ENCODE data around the gene CNTNAP1. TPM values are rescaled to one million over a fixed set of nuclear protein-coding genes. Genes with fewer than 3 reads are reported as not detected.
A peak's percentile ranks its signal among the peaks of the same experiment; 100 is the strongest.
"Not testable (repeated sequence)": the region's sequence is repeated elsewhere in the genome, so short reads cannot be mapped to it uniquely, and the experiment has no call there.

The CNTNAP1 gene
- total and polyA plus RNA-seq, 4 donors, result 19.8 to 70.9 (median 59.0) TPM

DNA sequence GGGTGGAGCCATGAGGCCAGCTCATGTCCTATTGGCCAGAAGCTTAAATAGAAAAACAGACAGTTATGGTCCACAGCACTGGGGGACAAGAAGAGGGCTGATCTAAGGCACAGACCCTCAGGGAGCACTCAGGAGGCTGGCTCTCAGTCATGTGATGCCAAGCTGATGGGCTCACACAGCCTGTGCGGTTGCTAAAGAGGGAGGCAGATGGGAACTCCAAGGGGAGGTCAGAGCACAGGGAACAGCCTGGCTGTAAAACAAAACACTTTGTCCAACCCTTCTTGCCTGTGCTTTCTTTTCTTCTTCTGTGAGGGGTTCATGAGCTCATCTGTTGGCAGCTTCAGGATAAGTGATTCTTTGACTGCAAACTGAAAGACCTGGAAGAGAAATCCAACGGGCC is 27.2 kb downstream of the CNTNAP1 start:
- WGBS (ENCODE audit: insufficient coverage), result 67% methylated on average over 2 of the region's 2 CpGs

DNA sequence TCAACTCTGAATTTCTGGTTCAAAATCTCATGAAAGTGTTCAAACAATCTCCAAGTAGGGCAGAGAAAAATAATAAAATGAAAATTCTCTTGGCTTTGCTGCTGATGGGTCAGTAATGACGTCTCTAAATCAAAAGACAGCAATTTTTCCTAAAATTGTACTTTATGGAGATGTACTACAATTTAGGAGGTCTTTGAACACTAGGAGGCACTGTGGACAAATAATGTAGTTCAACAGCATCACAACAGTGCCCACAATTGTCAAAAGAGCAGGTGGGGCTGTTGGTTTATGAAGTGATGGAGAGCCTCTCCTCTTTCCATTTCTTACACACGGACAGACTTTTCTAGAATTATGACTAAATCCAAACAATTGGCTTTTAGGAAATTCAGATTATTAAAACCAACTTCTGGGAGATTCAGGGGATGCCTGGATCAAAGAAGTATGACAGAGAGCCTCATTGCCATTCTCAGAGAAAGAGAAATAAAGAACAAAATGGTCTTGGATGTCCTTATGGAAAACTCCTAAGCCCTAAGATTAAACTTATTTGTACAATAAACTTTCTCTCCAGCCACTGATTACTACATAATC is 38.8 kb downstream of the CNTNAP1 start:
- H3K36me3 ChIP-seq (ENCODE audit: control insufficient read depth, insufficient read depth, low read length), result peaks cover 53% of the 10 kb centered on the region
- H3K27me3 ChIP-seq (ENCODE audit: control insufficient read depth, insufficient read depth, low read length), result no peaks in the 10 kb centered on the region
- no peaks in the 10 kb centered on the region for H3K4me1 ChIP-seq (ENCODE audit: control insufficient read depth, insufficient read depth, low read length)
- no CpG with 5 or more reads among the region's 2 CpGs for WGBS (ENCODE audit: insufficient coverage)
- peak in 5 of 6 donors; percentile 28 to 89 (median 57) for DNase-seq (ENCODE audit: low read depth in 4 of 6, low spot score in 6 of 6)
- no peak overlapping the region for H3K27ac ChIP-seq (ENCODE audit: low read depth, low read length)
- no peak overlapping the region for H3K4me3 ChIP-seq (ENCODE audit: low read depth, low read length)
- no peaks in the 10 kb centered on the region for H3K9me3 ChIP-seq (ENCODE audit: control insufficient read depth, insufficient read depth, low read length)

More for the DNA sequence above, 27.2 kb downstream of the CNTNAP1 start:
- Histone ChIP-seq H3K9me3 (ENCODE audit: control insufficient read depth, insufficient read depth, low read length) (no peaks in the 10 kb centered on the region), H3K4me3 (ENCODE audit: low read depth, low read length) (no peak overlapping the region), H3K4me1 (ENCODE audit: control insufficient read depth, insufficient read depth, low read length) (no peaks in the 10 kb centered on the region), H3K36me3 (ENCODE audit: control insufficient read depth, insufficient read depth, low read length) (peaks cover 90% of the 10 kb centered on the region), H3K27me3 (ENCODE audit: control insufficient read depth, insufficient read depth, low read length) (no peaks in the 10 kb centered on the region), H3K27ac (ENCODE audit: low read depth, low read length) (no peak overlapping the region)
- DNase-seq (ENCODE audit: low read depth in 4 of 6, low spot score in 6 of 6), result peak in 1 of 6 donors; percentile 34

DNA sequence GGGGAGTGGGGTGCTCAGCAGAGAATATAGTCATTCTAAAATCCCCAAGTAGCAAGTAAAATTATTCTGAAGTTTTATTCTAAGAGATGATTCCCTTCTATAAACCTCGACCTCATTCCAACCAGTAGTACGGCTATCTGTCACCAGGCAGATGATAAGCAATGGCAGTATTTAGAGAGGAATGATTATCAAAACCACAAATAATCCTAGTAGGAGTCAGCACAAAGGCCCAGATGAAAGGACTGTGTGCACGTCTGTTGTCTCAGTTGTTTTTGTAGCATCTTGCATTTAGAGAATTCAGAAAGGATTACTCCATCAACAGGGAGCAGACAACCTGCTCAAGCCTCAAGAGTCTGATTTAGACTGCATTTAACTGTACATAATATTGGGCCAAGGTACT is 41.3 kb downstream of the CNTNAP1 start:
- no peak overlapping the region for H3K4me3 ChIP-seq (ENCODE audit: low read depth, low read length)
- no peak overlapping the region for H3K27ac ChIP-seq (ENCODE audit: low read depth, low read length)
- H3K4me1 ChIP-seq (ENCODE audit: control insufficient read depth, insufficient read depth, low read length), result no peaks in the 10 kb centered on the region
- peaks cover 58% of the 10 kb centered on the region for H3K36me3 ChIP-seq (ENCODE audit: control insufficient read depth, insufficient read depth, low read length)
- WGBS (ENCODE audit: insufficient coverage), result no CpG with 5 or more reads among the region's 3 CpGs
- no peaks in the 10 kb centered on the region for H3K9me3 ChIP-seq (ENCODE audit: control insufficient read depth, insufficient read depth, low read length)
- no peak for DNase-seq (ENCODE audit: low read depth in 4 of 6, low spot score in 6 of 6)
- H3K27me3 ChIP-seq (ENCODE audit: control insufficient read depth, insufficient read depth, low read length), result no peaks in the 10 kb centered on the region

DNA sequence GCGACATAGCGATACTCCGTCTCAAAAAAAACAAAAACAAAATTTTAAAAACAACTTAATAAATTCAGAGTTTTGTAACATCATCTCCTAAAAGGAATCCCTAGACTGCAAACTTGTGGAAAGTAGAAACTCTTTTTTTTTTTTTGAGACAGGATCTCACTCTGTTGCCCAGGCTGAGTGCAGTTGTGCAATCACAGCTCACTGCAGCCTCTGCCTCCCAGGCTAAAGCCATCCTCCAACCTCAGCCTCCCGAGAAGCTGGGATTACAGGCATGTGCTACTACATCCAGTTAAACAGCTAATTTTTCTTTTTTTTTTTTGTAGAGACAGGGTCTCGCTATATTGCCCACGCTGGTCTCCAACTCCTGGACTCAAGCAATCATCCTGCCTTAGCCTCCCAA is 42.8 kb downstream of the CNTNAP1 start:
- Histone ChIP-seq H3K4me1 (ENCODE audit: control insufficient read depth, insufficient read depth, low read length) (no peaks in the 10 kb centered on the region), H3K9me3 (ENCODE audit: control insufficient read depth, insufficient read depth, low read length) (no peaks in the 10 kb centered on the region), H3K36me3 (ENCODE audit: control insufficient read depth, insufficient read depth, low read length) (peaks cover 60% of the 10 kb centered on the region), H3K27ac (ENCODE audit: low read depth, low read length) (no peak overlapping the region), H3K4me3 (ENCODE audit: low read depth, low read length) (no peak overlapping the region), H3K27me3 (ENCODE audit: control insufficient read depth, insufficient read depth, low read length) (no peaks in the 10 kb centered on the region)
- no peak for DNase-seq (ENCODE audit: low read depth in 4 of 6, low spot score in 6 of 6)
- 100% methylated on average over 3 of the region's 6 CpGs for WGBS (ENCODE audit: insufficient coverage)

DNA sequence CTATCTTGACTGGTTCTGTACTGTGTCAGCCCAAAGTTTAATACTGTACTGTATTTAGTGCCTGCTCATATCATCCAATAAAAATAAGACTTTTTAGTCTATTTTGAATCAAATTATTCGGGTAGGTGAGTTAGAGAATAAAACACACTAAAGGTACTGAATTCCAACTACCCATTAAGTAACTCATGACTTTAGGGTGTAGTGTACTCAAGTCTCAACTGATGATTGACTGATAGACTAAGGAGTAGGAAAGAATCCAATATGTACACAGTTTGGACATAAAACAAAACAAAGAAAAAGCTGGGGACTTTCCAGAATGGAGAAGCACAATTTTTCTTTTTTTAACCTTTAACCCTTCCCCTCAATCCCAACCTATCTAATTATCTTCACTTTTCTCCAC is 58.4 kb downstream of the CNTNAP1 start:
- no peak overlapping the region for H3K4me3 ChIP-seq (ENCODE audit: low read depth, low read length)
- H3K4me1 ChIP-seq (ENCODE audit: control insufficient read depth, insufficient read depth, low read length), result peaks cover 16% of the 10 kb centered on the region
- WGBS (ENCODE audit: insufficient coverage), result no CpG with 5 or more reads among the region's 1 CpG

DNA sequence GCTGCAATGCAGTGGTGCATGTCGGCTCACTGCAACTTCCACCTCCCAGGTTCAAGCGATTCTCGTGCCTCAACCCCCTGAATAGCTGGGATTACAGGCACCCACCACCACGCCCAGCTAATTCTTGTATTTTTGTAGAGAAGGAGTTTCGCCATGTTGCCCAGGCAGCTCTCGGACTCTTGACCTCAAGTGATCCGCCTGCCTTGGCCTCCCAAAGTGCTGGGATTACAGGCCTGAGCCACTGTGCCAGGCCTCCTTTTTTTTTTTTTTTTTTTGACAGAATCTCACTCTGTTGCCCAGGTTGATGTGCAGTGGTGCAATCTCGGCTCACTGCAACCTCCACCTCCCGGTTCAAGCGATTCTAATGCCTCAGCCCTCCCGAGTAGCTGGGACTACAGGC is 60.6 kb downstream of the CNTNAP1 start:
- not testable (repeated sequence) for DNase-seq (ENCODE audit: low read depth in 4 of 6, low spot score in 6 of 6); H3K27ac ChIP-seq (ENCODE audit: low read depth, low read length)
- 94% methylated on average over 3 of the region's 11 CpGs for WGBS (ENCODE audit: insufficient coverage)

More for the DNA sequence above, 58.4 kb downstream of the CNTNAP1 start:
- no peak overlapping the region for H3K27ac ChIP-seq (ENCODE audit: low read depth, low read length)
- peaks cover under 1% of the 10 kb centered on the region for H3K27me3 ChIP-seq (ENCODE audit: control insufficient read depth, insufficient read depth, low read length)
- H3K36me3 ChIP-seq (ENCODE audit: control insufficient read depth, insufficient read depth, low read length), result peaks cover 3% of the 10 kb centered on the region
- DNase-seq (ENCODE audit: low read depth in 4 of 6, low spot score in 6 of 6), result no peak
- H3K9me3 ChIP-seq (ENCODE audit: control insufficient read depth, insufficient read depth, low read length), result no peaks in the 10 kb centered on the region

DNA sequence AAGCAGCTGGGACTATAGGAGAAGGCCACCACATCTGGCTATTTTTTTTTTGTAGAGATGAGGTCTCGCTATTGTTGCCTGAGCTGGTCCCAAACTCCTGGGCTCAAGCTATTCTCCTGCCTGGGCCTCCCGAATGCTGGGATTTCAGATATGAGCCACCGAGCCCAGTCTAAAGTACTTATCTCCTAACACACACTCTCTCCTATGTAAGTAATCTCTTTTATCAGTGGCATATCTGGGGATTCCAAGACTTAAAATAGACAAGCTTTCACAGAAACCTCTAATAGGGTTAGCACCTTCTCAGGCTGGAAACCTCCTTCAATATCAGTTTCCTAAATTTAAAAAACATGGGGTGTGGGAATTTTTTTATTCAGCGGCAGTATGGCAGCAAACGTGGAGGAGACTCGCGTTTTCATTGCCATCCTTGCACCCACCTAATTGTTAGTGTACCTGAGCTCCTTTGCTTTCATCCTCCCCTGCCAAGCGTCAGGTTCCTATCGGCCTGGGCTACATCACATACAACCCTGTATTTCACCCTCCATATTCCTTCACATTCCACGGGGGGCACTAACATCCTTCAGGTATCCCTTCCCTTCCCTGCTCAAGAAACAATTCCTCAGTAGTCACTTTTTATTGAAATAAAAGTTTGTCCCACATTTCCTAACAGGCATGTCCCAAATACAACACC is 61.4 kb downstream of the CNTNAP1 start:
- WGBS (ENCODE audit: insufficient coverage), result 47% methylated on average over 5 of the region's 10 CpGs
- Histone ChIP-seq H3K4me3 (ENCODE audit: low read depth, low read length) (peak overlapping the region; percentile 74), H3K4me1 (ENCODE audit: control insufficient read depth, insufficient read depth, low read length) (peaks cover 16% of the 10 kb centered on the region), H3K36me3 (ENCODE audit: control insufficient read depth, insufficient read depth, low read length) (no peaks in the 10 kb centered on the region), H3K9me3 (ENCODE audit: control insufficient read depth, insufficient read depth, low read length) (no peaks in the 10 kb centered on the region), H3K27me3 (ENCODE audit: control insufficient read depth, insufficient read depth, low read length) (peaks cover 2% of the 10 kb centered on the region), H3K27ac (ENCODE audit: low read depth, low read length) (peak overlapping the region; percentile 79)
- peak in 1 of 6 donors; percentile 37 for DNase-seq (ENCODE audit: low read depth in 4 of 6, low spot score in 6 of 6)

More for the DNA sequence above, 60.6 kb downstream of the CNTNAP1 start:
- not testable (repeated sequence) for H3K4me3 ChIP-seq (ENCODE audit: low read depth, low read length); H3K9me3 ChIP-seq (ENCODE audit: control insufficient read depth, insufficient read depth, low read length); H3K36me3 ChIP-seq (ENCODE audit: control insufficient read depth, insufficient read depth, low read length); H3K27me3 ChIP-seq (ENCODE audit: control insufficient read depth, insufficient read depth, low read length)
- H3K4me1 ChIP-seq (ENCODE audit: control insufficient read depth, insufficient read depth, low read length), result peaks cover 16% of the 10 kb centered on the region

DNA sequence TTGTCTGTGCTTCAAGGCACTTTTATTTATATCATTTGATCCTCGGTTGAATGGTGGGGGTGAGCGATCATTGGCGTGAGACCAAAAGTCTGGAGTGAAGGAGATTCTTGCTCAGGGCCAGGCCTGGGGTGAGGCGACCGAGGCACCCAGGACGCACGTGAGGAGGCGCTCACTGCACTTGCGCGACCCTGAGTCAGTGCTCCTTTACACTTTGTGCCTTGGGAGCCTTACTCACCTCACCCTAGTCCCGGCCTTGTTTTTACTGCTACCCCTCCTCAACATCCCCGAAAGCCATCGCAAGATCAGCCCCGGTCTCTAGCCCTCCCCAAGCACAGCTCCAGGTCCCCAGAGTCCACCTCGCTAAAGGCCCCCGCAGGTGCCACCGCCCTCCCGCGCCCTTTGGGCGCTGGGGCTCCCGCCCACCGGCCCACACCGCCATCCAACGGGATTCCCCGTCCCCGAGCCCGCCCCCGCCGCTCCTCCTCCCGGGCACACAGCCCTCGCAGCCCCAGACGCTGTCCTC is 62.0 kb downstream of the CNTNAP1 start:
- DNase-seq (ENCODE audit: low read depth in 4 of 6, low spot score in 6 of 6), result peak in 1 of 6 donors; percentile 55
- Histone ChIP-seq H3K36me3 (ENCODE audit: control insufficient read depth, insufficient read depth, low read length) (no peaks in the 10 kb centered on the region), H3K27ac (ENCODE audit: low read depth, low read length) (peak overlapping the region; percentile 79), H3K9me3 (ENCODE audit: control insufficient read depth, insufficient read depth, low read length) (no peaks in the 10 kb centered on the region), H3K27me3 (ENCODE audit: control insufficient read depth, insufficient read depth, low read length) (peaks cover 2% of the 10 kb centered on the region), H3K4me1 (ENCODE audit: control insufficient read depth, insufficient read depth, low read length) (peaks cover 16% of the 10 kb centered on the region), H3K4me3 (ENCODE audit: low read depth, low read length) (peak overlapping the region; percentile 74)
- under 1% methylated on average over 26 of the region's 32 CpGs for WGBS (ENCODE audit: insufficient coverage)

DNA sequence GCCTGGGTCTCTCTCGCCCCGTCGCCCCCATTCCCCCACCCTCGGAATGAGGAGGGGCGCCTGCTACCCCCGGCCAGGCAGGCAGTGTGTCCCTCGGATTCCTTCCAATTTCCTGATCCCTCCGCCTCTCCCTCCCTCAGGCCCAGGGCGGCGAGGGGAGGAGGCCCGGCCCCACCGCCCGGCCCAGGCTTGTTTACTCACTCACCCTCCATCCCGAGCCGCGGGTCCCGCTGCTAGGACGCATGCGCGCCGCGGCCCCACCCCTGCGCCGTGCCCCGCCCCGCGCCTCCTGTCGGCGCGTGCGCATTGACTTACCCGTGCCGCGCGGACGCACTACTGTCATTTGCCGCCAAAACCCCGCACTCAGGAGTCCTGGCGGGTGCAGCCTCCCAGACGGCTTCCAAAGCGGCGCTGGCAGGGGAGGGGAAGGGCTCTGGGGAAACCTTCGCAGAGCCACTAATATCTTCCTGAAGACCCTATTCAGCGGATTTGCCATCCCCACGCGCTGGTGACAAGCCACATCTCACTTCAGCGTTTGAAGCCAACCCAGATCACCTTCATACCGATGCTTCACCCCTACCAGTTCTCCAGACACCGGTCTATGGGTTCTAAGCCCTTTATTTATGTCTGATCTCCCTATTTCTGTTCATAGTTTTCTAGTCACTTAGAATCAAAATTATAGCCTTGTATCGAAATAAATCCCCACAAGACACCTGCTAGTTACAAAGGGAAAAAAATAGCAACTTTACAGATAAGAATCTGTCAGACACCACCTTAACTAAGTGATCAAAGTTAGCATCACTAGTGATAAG is 62.7 kb downstream of the CNTNAP1 start, which contains the start of gene EZH1:
TSS of gene EZH1 (minus strand) at position 235 of the 812 bp plus-strand sequence. CDS start 16,099 bp downstream, outside the sequence.
- Histone ChIP-seq H3K9me3 (ENCODE audit: control insufficient read depth, insufficient read depth, low read length) (no peaks in the 10 kb centered on the region), H3K4me1 (ENCODE audit: control insufficient read depth, insufficient read depth, low read length) (peaks cover 17% of the 10 kb centered on the region), H3K36me3 (ENCODE audit: control insufficient read depth, insufficient read depth, low read length) (no peaks in the 10 kb centered on the region), H3K4me3 (ENCODE audit: low read depth, low read length) (peak within 1 kb of the TSS; percentile 74), H3K27ac (ENCODE audit: low read depth, low read length) (peak within 1 kb of the TSS; percentile 79), H3K27me3 (ENCODE audit: control insufficient read depth, insufficient read depth, low read length) (peaks cover 2% of the 10 kb centered on the region)
- peak in 5 of 6 donors; percentile 80 to 98 (median 85) for DNase-seq (ENCODE audit: low read depth in 4 of 6, low spot score in 6 of 6)
- 5% methylated on average over 49 of the region's 50 CpGs for WGBS (ENCODE audit: insufficient coverage)

Measured in spinal cord (tissue), 10 donors.